ENCODE results near the gene KIF12.

The KIF12 gene

GRCh38 chr9:114110180-114110579, 11.1 kb upstream of the KIF12 start:
- in situ Hi-C loops (cut with HindIII; ENCODE audit: low pct_ligation_motif_present, low pct_unique_long_range_greater_than_20kb, low sequenced_read_pairs), result no loop called here
- DNase-seq, result peak; percentile 83

- no peak for DNase-seq
These were observed 10.0 kb upstream of the KIF12 start for GRCh38 chr9:114109124-114109523.

GRCh38 chr9:114108016-114108833, 9.1 kb upstream of the KIF12 start:
- peak; percentile 79 for DNase-seq
- in situ Hi-C loops (cut with HindIII; ENCODE audit: low pct_ligation_motif_present, low pct_unique_long_range_greater_than_20kb, low sequenced_read_pairs), result no loop called here

More at GRCh38 chr9:114109124-114109523, 10.0 kb upstream of the KIF12 start:
- in situ Hi-C loops (cut with HindIII; ENCODE audit: low pct_ligation_motif_present, low pct_unique_long_range_greater_than_20kb, low sequenced_read_pairs), result no loop called here

DNA sequence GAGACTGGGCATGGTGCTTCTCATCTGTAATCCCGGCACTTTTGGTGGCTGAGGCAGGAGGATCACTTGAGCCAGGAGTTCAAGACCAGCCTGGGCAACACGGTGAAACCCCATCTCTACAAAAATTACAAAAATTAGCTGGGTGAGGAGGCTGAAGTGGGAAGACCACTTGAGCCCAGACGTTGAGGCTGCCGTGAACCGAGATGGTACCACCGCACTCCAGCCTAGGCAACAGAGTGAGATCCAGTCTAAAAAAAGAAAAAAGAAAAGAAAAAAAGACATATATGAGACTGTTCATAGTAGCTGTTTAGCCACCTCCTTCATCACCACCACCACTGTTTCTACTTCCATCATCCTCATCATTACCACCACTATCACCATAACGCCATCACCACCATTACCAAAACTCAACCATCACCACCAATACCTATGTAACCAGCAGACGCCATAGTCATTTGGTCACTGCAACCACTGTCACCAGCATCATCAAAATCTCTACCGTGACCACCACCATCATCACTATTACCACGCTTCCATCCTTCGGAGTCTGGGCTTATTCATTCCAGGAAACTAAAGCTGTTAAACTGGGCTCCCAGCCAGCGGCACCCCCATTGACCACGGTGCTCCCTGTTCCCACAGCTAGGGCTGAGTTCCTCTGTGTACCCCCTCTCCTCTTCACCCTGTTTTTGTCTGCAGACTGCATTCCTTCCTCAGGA, 8.4 kb upstream of the KIF12 start:
- in situ Hi-C loops (cut with HindIII; ENCODE audit: low pct_ligation_motif_present, low pct_unique_long_range_greater_than_20kb, low sequenced_read_pairs), result no loop called here
- DNase-seq, result no peak

DNA sequence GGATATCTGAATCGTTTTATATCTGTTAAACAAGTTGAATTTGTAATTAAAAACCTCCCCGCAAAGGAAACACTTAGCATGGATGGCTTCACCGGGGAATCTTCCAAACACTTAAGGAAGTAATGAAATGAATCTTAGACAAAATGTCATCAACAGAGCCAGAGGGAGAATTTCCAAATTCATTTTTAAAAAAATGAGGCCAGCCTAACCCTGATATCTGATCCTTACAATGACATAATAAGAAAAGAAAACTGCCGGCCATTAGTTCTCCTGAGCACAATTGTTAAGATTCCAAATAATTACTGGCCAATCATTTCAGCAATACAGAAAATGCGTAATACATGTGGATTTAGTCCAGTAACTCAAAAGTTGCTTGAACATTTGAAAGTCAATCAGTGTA, 6.1 kb upstream of the KIF12 start:
- in situ Hi-C loops (cut with HindIII; ENCODE audit: low pct_ligation_motif_present, low pct_unique_long_range_greater_than_20kb, low sequenced_read_pairs), result no loop called here
- DNase-seq, result no peak

DNA sequence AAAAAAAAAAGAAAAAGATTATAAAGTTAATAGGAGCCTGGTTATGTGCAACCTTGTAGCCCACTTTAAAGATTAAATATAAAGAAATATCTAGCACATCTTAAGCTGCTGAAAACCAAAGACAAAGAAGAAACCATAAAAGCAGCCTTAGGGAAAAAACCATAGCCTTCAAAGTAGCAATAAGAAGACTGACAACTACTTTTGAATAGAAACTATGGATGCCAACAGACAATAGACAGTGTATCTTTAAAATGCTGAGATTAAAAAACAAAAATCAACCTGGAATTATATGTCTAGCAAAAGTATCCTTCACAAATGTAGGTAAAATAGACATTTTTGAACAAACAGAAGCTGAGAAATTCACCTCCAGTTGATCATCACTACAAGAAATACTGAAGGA, 3.4 kb upstream of the KIF12 start:
- in situ Hi-C loops (cut with HindIII; ENCODE audit: low pct_ligation_motif_present, low pct_unique_long_range_greater_than_20kb, low sequenced_read_pairs), result no loop called here
- peak; percentile 27 for DNase-seq

GRCh38 chr9:114100536-114100935, 1.4 kb upstream of the KIF12 start:
- peak; percentile 56 for DNase-seq
- in situ Hi-C loops (cut with HindIII; ENCODE audit: low pct_ligation_motif_present, low pct_unique_long_range_greater_than_20kb, low sequenced_read_pairs), result no loop called here

- peak; percentile 43 for DNase-seq
- in situ Hi-C loops (cut with HindIII; ENCODE audit: low pct_ligation_motif_present, low pct_unique_long_range_greater_than_20kb, low sequenced_read_pairs), result loop anchor here (25.0 kb wide), 1 partner anchor 188 kb away; no protein-coding TSS in a partner anchor
These were observed 678 bp upstream of the KIF12 start for GRCh38 chr9:114099669-114100270.

DNA sequence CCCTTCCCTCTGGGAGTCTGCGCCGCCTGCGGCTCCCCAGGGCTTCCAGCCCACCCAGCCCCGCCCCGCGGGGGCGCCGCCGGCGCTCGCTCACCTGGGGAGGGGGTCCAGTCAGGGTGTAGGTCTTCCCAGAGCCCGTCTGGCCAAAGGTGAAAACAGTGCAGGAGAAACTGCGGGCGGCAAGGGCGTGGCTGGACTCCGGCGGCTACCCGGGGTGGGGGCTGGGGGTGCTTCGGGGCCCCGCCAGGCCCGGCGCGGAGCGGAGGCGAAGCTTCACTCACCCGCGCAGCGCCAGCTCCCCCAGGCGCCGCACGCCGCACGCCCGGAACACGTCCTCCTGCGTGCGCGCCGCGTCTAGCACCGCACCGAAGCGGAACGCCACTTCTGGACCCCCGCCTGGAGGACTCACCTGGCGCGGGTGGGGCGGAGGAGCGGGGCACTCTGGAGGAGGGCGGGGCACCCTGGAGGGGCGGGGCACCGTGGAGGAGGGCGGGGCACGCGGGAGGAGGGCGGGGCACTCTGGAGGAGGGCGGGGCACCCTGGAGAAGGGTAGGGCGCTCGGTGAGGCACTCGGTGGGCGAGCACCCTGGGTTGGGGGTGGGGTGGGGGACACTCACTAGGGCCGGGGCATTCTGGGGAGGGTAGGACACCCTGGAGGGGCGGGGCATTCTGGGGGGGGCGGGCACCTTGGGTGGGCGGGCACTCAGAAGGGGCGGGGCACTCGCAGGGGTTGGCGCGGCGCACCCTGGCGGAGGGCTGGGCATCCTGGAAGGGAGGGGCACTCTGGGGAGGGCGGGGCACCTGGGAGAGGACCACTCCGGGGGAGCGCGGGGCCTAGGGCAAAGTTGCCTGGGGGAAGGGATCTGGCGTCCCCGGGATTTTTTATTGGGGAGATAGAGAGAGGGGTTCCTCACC, 814 bp downstream of the KIF12 start:
- DNase-seq, result peak; percentile 82
- in situ Hi-C loops (cut with HindIII; ENCODE audit: low pct_ligation_motif_present, low pct_unique_long_range_greater_than_20kb, low sequenced_read_pairs), result loop anchor here (25.0 kb wide), 1 partner anchor 189 kb away; no protein-coding TSS in a partner anchor

DNA sequence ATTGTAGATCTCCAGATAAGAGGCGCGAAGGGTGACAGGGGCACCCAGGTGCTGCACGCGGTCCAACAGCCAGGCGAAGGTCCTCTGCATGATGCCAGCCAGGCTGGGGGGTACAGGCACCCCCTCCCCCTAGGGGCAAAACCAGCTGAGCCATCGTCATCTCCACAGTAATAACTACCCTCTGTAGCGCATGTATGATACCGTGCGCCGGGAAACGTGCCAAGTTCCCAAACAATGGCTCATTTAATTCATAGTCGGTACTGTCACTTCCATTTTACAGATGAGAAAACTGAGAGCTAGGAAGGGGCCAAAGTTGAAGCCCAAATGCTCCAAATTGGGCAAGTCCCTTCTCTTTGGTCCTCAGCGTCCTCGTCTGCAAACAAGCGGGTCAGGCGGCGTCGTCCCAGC, 1.5 kb downstream of the KIF12 start:
- in situ Hi-C loops (cut with HindIII; ENCODE audit: low pct_ligation_motif_present, low pct_unique_long_range_greater_than_20kb, low sequenced_read_pairs), result loop anchor here (25.0 kb wide), 1 partner anchor 190 kb away; no protein-coding TSS in a partner anchor
- no peak for DNase-seq

DNA sequence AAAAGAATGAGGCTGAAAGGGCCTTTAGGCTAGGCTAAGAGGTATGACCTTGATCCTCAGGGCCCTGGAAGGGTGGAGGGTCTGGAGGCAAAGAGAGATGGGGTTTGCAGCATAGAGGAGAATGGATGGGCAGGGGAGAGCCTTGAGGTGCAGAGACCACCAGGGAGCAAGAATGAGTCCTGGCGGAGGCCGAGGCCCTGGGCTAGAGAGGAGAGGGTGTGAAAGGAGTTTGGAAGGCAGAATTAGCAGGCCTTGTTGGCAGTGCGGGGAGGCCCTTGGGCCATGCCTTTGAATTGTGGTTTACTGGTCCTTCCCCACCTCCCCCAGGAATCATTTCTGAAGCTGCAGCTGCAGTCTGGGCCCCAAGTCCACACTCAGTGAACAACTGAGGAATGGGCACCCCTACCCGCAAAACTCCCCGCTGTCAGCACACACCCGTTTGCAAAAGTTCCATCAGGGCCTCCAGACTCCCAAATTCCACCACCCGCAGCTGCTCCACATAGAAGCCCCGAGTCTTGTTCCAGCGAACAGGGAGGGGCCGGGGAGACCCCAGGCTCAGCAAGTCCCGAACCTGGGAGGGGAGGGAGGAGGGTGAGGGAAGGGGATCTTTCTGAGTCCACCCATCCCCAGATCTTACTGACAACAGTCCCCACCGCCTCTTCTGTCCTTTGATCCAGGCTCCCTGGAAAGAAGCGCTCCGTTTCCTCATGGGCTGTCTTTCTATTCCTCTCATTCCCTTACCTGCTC, 2.1 kb downstream of the KIF12 start:
- no peak for DNase-seq
- in situ Hi-C loops (cut with HindIII; ENCODE audit: low pct_ligation_motif_present, low pct_unique_long_range_greater_than_20kb, low sequenced_read_pairs), result loop anchor here (25.0 kb wide), 1 partner anchor 190 kb away; no protein-coding TSS in a partner anchor

DNA sequence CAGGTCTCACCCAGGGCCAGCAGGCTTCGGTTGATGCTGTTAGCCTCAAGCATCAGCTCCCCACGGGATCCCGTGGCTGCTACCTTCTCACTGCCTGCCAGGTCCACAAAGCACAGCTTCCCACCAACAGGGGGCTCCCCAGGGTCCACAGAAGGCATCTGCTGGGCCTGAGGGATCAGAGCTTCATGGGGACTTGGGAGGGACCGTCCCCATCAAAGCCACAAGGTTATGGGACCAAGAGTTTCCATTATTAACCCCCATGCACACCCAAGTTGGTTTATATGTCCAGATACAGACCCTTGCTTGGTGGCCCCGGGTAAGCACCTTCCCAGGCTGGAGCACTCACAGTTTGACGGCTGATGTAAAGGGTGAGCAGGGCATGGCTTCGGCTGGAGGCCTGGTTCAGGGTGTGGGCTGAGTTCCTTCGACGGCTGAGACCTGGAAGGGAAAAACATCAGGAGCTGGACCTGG, 3.0 kb downstream of the KIF12 start:
- no peak for DNase-seq
- in situ Hi-C loops (cut with HindIII; ENCODE audit: low pct_ligation_motif_present, low pct_unique_long_range_greater_than_20kb, low sequenced_read_pairs), result loop anchor here (25.0 kb wide), 1 partner anchor 191 kb away; no protein-coding TSS in a partner anchor

DNA sequence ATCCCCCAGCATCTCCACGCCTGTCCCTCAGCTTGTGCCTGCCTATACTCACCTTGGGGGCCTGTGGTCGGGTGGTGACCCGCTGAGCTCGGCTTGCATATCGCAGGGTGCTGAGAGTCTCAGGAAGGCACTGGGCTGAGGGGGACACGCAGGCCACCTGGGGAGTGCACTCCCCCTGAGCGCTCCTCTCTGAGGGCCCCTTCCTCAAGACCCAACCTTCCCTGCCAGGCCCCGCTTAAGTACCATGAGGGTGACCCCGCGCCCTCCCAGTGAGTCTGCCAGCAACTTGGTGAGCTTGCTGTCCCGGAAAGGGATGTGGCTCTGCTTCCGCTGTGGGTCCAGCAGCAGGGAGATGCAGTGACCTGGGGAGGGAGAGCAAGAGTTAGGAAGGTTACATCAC, 4.1 kb downstream of the KIF12 start:
- DNase-seq, result no peak
- in situ Hi-C loops (cut with HindIII; ENCODE audit: low pct_ligation_motif_present, low pct_unique_long_range_greater_than_20kb, low sequenced_read_pairs), result loop anchor here (25.0 kb wide), 1 partner anchor 192 kb away; no protein-coding TSS in a partner anchor

DNA sequence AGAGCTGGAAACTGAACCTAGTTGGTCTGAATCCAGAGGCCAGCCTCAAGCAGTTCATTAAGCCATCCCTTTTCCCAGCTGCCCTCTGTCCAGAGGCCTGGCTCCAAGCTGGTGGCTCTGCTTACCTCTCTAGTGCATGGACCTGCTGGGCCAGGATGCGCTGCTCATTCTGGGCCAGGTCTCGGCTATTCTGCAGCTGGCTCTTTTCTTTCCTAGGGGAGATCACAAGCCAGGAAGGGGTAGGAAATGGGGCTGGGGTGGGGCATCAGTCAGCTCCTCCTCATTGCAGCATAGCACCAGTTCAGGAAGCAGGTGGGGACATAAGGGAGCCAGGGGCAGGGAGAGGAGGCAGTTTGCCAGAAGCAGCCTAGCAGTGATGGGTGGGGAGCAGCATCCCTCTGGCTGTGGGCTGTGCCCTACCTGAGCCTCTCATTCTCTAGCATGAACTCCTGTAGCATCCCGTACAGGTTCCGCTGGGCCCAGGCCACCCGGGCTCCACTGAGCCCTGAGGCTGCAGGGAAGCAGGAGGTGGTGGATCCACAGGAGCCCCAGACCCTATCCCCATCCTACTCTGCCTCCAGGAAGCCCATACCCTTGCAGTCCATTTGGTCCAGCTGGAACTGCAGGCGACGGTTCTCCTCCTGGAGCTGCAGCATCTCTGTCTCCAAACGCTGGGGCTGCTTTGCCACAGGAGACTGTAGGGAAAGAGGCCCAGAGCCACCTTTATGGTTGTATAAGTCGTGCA, 5.2 kb downstream of the KIF12 start:
- in situ Hi-C loops (cut with HindIII; ENCODE audit: low pct_ligation_motif_present, low pct_unique_long_range_greater_than_20kb, low sequenced_read_pairs), result loop anchor here (25.0 kb wide), 1 partner anchor 193 kb away; no protein-coding TSS in a partner anchor
- no peak for DNase-seq

DNA sequence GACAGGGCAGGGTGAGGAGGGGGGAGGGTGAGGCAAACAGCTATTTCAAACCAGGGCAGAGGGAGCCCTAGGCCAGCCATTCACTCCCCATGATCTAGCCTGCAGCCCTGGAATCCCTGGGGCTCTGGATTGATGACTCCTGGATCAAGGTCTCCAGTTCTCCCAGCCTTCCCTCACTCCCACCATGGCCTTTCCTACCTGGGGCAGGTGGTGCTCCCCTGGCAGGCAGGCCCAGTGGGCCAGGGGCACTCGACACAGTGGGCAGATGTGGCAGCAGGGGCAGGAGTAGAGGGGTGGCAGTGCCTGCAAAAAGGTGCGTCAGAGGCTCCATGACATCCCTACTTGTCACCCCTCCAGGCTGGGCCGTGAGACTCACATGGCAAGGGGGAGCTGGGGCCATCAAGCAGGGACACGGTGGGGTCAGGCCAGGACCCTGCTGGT, 6.0 kb downstream of the KIF12 start:
- DNase-seq, result no peak
- in situ Hi-C loops (cut with HindIII; ENCODE audit: low pct_ligation_motif_present, low pct_unique_long_range_greater_than_20kb, low sequenced_read_pairs), result loop anchor here (25.0 kb wide), 1 partner anchor 194 kb away; no protein-coding TSS in a partner anchor

- no peak for DNase-seq
- in situ Hi-C loops (cut with HindIII; ENCODE audit: low pct_ligation_motif_present, low pct_unique_long_range_greater_than_20kb, low sequenced_read_pairs), result loop anchor here (25.0 kb wide), 1 partner anchor 195 kb away; no protein-coding TSS in a partner anchor
These were observed 6.8 kb downstream of the KIF12 start for GRCh38 chr9:114092336-114092735.

All from ACHN (cell line).